NCI-H2171 (cell line): ENCODE measurements around the gene TRERF1.
"Not testable (repeated sequence)": the region's sequence is repeated elsewhere in the genome, so short reads cannot be mapped to it uniquely, and the experiment has no call there.

Experiments used
- DNase-seq: peaks from one replicate; lab custom pipeline; 2025; lab: John Stamatoyannopoulos, UW

Gene TRERF1

DNA sequence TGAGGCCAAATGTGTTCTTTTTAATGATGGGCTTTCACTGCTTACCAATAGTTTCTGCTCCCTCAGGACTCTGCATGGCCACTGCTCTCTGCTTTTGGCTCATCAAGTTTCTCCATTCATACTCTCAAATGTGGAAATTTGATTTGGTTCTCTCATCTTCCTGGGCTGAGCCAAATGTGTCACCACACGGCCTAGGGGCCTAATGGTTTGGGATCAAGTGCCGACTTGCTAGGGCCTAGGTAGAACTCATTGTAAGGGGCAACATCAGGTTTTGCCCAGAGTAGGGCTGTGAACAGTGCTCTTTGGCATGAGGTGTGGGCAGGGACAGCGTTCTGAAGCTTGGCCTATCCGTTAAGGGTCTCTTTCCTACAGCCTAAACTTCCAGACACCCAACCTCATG is 230.2 kb downstream of the TRERF1 start:
- no peak for DNase-seq

- no peak for DNase-seq
Observed at GRCh38 chr6:42220807-42221206, 230.9 kb downstream of the TRERF1 start.

DNA sequence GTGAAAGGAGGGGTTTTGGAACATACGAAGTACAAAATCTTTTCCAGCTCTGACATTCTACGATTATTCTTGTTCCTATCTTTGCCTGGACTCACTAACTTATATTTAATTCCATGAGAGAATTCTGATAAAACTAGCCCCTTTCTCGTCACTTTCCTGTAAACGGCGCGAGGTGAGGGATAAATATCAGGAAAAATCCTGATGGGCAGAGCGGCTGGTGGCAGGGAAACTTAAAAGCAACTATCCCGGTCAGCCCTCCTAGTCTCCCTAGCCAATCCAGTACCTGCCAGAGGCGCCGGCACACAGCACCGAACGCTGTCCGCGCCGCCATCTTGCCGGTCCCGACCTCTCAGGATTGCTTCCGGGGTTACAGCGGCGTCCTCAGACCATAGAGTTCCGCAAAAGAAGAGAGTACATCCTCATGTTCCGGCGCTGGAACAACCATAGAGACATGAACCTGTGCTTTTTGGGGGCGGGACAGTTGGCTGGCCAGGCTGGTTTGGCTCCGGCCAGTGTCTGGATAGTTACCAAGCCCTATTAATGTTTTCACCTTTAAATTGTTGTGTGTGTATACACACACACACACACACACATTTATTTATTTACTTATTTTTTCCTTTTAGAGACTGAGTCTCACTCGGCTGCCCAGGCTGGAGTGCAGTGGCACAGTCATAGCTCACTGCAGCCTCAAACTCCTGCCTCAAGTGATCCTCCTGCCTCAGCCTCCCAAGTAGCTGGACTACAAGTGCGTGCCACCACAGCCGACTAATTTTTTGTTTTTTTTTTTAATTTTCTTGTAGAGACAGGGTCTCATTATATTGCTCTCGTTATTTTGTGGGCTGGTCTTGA is 234.0 kb downstream of the TRERF1 start, which contains the start of gene MRPS10:
Gene MRPS10, minus strand, starts transcription at position 343 of the 849 bp plus-strand sequence. Its CDS starts 12 bp downstream, at position 331.
- peak; percentile 93 for DNase-seq

GRCh38 chr6:42217157-42217518 is 234.6 kb downstream of the TRERF1 start:
- DNase-seq = no peak

GRCh38 chr6:42216495-42216894 is 235.2 kb downstream of the TRERF1 start:
- not testable (repeated sequence) for DNase-seq

- no peak for DNase-seq
Observed at GRCh38 chr6:42212442-42212841, 239.3 kb downstream of the TRERF1 start.

GRCh38 chr6:42211726-42212125 is 240.0 kb downstream of the TRERF1 start:
- DNase-seq = no peak

GRCh38 chr6:42210551-42210950 is 241.2 kb downstream of the TRERF1 start:
- DNase-seq = peak; percentile 66

- not testable (repeated sequence) for DNase-seq
Observed at GRCh38 chr6:42207559-42207958, 244.2 kb downstream of the TRERF1 start.

GRCh38 chr6:42204768-42205282 is 246.9 kb downstream of the TRERF1 start:
- DNase-seq = no peak

GRCh38 chr6:42203183-42203582 is 248.5 kb downstream of the TRERF1 start:
- no peak for DNase-seq

DNA sequence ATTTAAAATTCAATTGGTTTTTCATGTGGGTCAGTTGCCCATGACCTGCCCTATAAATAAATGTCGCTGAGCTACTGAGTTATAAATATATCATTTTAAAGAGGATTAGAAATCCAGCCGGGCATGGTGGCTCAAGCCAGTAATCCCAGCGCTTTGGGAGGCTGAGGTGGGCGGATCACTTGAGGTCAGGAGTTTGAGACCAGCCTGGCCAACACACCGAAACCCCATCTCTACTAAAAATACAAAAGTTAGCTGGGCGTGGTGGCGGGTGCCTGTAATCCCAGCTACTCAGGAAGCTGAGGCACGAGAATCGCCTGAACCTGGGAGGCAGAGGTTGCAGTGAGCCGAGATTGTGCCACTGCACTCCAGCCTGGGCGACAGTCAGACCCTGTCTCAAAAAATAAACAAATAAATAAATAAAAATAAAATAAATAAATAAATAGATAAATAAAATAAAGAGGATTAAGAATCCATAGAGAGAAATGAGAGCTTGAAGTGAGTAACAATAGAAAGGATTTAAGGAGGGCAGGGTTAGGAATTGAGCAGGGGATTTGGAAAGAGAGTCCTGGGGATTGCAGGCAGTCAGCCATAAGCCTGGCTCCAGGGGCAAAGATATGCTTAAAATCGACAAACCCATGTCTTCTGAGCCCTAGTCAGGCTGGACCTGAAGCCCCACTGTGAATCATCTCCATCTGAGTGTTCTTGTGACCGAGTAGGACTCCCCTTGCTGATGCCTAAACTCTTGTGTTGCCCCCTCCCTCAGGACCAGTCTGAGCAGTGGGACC is 249.4 kb downstream of the TRERF1 start:
- DNase-seq = not testable (repeated sequence)

GRCh38 chr6:42201382-42201781 is 250.3 kb downstream of the TRERF1 start:
- no peak for DNase-seq

- DNase-seq = no peak
Observed at GRCh38 chr6:42200035-42200434, 251.7 kb downstream of the TRERF1 start.

DNA sequence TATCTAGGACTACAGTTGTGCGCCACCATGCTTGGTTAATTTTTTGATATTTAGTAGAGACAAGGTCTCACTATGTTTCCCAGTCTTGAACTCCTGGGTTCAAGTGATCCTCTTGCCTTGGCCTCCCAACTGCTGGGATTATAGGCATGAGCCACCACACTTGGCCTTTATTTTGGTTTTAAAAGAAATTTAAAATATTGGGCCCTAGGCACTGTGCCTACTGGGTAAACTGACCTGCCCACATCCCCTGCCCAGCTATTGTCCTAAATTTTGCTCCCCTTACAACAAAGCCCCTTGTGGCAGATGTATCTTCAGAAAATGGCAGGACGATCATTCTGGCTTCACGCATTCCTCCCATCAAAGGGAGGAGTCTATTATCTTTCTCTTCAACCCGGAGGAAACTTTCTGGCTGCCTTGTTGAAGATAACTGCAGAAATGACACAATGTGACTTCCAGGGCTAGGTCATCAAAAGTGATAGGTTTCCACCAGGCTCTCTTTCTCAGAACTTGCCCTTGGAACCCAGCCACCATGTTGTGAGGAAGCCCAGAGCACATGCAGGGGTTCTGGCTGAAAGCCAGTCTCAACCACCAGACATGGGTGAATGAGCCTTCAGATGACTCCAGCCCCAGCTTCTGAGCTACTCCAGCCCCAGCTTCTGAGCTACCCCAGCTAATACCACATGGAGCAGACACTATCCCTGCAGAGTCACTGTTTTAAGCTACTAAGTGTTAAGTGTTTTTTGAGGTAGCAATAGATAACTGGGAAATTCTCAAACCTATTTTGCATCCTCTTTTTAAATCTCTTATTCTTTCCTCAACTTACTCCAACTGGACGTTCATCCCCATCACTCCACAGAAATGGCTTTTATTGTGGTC is 252.4 kb downstream of the TRERF1 start:
- no peak for DNase-seq

GRCh38 chr6:42197555-42198362 is 254.0 kb downstream of the TRERF1 start:
- peak; percentile 36 for DNase-seq

- DNase-seq = no peak
Observed at GRCh38 chr6:42195415-42195814, 256.3 kb downstream of the TRERF1 start.

GRCh38 chr6:42194056-42194455 is 257.7 kb downstream of the TRERF1 start:
- no peak for DNase-seq

GRCh38 chr6:42193491-42193894 is 258.2 kb downstream of the TRERF1 start:
- no peak for DNase-seq

DNA sequence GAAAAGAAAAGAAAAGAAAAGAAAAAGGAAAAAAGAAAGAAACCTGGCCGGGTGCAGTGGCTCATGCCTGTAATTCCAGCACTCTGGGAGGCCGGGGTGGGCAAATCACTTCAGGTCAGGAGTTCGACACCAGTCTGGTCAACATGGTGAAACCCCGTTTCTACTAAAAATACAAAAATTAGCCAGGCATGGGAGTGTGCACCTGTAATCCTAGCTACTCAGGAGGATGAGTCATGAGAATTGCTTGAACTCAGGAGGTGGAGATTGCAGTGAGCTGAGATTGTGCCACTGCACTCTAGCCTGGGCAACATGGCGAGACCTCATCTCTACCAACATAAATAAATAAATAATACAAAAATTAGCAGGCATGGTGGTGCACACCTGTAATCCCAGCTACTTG is 259.3 kb downstream of the TRERF1 start:
- DNase-seq = not testable (repeated sequence)
